ENCODE results near the gene CDC45. TPM values are rescaled to one million over a fixed set of nuclear protein-coding genes. Genes with fewer than 3 reads are reported as not detected.
"Not testable (repeated sequence)": the region's sequence is repeated elsewhere in the genome, so short reads cannot be mapped to it uniquely, and the experiment has no call there.

Gene CDC45
- total RNA-seq, 1 experiment from 2014 or later: 54.6 TPM

DNA sequence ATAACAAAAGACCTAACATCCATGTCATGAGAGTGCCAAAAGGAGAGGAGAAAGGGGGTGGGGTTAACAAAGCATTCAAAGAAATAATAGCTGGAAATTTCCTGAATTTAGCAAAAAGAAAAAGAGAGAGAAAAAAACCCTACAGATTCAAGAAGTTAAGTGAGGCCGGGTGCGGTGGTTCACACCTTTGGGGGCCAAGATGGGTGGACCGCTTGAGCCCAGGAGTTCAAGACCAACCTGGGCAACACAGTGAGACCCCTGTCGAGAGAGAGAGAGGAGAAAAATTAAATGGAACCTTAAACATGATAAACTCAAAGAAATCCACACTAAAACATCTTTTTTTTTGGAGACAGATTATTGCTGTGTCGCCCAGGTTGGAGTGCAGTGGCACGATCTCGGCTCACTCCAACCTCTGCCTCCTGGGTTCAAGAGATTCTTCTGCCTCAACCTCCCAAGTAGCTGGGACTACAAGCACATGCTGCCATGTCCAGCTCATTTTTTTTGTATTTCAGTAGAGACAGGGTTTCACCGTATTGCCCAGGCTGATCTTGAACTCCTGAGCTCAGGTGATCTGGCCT, 53.4 kb downstream of the CDC45 start:
- in situ Hi-C loops (cut with HindIII; ENCODE audit: low pct_unique_long_range_greater_than_20kb, low sequenced_read_pairs): no loop called here
- no peak for DNase-seq (ENCODE audit: low read depth)

DNA sequence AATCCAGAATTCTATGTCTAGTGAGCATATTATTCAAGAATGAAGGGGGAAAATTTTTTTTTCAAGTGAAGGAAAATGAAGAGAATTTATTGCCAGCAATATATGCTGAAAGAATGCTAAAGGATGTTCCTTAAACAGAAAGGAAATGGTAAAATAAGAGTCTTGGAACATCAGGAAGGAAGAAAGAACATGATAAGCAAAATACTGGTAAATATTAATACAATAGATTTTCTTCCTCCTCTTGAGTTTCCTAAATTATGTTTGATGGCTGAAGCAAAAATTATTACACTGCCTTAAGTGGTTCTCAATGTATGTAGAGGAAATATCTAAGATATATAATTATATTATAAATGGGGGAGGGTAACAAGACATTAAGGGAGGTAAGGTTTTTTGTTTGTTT, 54.1 kb downstream of the CDC45 start:
- in situ Hi-C loops (cut with HindIII; ENCODE audit: low pct_unique_long_range_greater_than_20kb, low sequenced_read_pairs): no loop called here
- DNase-seq (ENCODE audit: low read depth): no peak

DNA sequence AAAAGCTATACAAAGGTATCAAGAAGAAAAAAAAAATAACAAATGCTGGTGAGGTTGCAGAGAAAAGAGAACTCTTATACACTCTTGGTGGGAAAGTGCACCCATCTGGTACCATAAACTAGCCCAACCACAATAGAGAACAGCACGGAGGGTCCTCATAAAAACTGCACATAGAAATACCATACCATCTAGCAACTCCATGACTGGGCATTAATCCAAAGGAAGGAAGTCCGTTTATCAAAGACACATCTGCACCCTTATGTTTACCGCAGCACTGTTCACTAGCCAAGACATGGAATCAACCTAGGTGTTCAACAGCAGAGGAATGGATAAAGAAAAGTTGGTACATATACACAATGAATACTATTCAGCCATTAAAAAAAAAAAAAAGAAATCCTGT, 55.3 kb downstream of the CDC45 start:
- in situ Hi-C loops (cut with HindIII; ENCODE audit: low pct_unique_long_range_greater_than_20kb, low sequenced_read_pairs): no loop called here
- no peak for DNase-seq (ENCODE audit: low read depth)

DNA sequence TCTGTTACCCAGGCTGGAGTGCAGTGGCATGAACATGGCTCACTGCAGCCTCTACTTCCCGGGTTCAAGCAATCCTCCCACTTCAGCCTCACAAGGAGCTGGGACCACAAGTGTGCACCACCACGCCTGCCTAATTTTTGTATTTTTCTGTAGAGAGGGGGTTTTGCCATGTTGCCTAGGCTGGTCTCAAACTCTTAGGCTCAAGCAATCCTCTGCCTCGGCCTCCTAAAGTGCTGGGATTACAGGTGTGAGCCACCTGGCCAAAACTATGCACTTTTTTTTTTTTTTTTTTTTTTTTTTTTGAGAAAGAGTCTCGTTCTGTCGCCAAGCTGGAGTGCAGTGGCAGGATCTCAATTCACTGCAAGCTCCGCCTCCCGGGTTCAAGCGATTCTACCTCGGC, 56.8 kb downstream of the CDC45 start:
- DNase-seq (ENCODE audit: low read depth): no peak
- in situ Hi-C loops (cut with HindIII; ENCODE audit: low pct_unique_long_range_greater_than_20kb, low sequenced_read_pairs): no loop called here

DNA sequence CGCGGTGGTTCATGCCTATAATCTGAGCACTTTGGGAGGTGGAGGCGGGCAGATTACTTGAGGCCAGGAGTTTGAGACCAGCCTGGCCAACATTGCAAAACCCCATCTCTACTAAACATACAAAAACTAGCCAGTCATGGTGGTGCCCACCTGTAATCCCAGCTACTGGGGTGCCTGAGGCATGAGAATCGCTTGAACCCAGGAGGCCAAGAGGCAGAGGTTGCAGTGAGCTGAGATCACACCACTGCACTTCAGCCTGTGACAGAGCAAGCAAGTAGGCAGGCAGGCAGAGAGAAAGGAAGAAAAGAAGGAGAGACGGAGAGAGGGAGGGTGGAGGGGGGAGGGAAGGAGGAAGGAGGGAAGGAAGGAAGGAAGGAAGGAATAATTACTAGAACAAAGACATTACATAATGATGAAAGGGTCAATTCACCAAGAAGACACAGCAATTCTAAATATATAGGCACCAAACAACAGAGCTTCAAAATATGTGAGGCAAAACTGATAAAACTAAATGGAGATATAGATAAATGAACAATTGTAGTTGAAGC, 58.3 kb downstream of the CDC45 start:
- in situ Hi-C loops (cut with HindIII; ENCODE audit: low pct_unique_long_range_greater_than_20kb, low sequenced_read_pairs): no loop called here
- DNase-seq (ENCODE audit: low read depth): no peak

DNA sequence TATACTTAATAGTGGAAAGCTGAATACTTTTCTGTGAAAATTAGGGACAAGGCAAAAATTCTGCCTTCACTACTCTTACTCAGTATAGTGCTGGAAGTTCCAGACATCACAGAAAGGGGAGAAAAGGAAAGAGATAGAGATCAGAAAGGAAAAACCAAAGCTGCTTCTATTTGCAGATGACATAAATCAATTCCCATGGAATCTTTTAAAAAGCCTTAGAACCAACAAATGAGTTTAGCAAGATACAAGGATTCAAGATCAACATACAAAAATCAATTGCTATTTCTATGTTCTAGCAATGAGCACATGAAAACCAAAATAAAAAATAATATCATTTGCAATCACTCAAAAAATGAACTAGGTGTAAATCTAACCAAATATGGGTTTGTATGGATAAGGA, 60.7 kb downstream of the CDC45 start:
- in situ Hi-C loops (cut with HindIII; ENCODE audit: low pct_unique_long_range_greater_than_20kb, low sequenced_read_pairs): no loop called here
- no peak for DNase-seq (ENCODE audit: low read depth)

DNA sequence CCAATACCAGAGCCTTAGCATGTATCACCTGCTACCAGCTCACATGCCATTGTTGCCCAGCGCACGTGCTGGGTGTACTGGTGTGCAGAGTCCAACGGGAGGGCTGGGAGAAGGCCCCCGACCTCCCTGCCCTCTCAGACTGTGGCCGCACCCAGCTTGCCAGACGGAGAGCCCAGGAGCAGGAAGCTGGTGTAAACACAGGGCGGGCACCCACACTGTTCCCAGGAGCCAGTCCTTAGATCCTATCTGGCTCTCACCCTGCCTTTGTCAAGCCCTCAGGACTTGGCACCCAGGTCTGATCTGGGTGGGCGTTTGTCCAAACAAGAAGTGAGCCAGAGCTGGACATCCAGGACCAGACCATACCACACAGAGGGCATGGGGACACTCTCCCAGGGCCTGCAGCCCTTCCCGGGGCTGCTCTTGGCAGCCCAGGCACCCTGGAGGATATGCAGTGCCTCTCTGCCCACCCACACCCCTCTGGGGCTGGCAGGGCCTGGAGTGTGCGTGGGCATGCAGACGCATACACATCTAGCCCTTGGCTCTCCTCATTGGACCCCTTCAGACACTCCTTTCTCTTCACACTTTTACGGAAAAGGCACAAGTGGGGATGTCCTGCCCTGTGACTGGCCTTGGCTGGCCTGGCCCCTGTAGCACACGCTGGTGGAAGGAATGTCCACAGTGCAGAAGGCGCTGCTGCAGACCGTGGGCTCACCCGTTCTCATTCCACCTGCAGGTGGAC, 64.4 kb downstream of the CDC45 start:
- no peak for DNase-seq (ENCODE audit: low read depth)
- in situ Hi-C loops (cut with HindIII; ENCODE audit: low pct_unique_long_range_greater_than_20kb, low sequenced_read_pairs): no loop called here

DNA sequence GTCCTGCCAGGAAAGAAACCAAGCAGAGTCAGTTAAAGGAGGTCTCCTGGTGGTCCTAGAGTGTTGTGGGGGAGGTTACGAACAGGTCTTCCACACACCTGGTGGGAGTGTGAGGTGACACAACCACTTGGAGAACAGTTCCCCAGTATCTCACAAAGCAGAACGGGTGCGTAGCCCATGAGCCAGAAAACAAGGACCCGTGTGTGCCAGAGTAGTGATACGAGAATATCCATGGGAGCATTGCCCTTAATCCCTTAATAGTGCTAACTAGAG, 66.2 kb downstream of the CDC45 start:
- DNase-seq (ENCODE audit: low read depth): no peak
- in situ Hi-C loops (cut with HindIII; ENCODE audit: low pct_unique_long_range_greater_than_20kb, low sequenced_read_pairs): no loop called here

DNA sequence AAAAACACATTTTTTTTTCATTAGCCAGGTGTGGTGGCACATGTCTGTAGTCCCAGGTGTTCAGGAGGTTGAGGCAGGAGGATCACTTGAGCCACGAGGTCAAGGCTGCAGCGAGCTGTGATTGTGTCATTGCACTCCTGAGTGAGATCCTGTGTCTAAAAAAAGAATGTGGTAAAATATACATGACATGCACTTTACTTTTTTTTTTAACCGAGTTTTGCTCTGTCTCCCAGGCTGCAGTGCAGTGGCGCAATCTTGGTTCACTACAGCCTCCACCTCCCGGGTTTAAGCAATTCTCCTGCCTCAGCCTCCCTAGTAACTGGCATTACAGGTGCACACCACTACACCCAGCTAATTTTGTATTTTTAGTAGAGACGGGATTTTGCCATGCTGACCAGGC, 67.0 kb downstream of the CDC45 start:
- in situ Hi-C loops (cut with HindIII; ENCODE audit: low pct_unique_long_range_greater_than_20kb, low sequenced_read_pairs): no loop called here
- no peak for DNase-seq (ENCODE audit: low read depth)

DNA sequence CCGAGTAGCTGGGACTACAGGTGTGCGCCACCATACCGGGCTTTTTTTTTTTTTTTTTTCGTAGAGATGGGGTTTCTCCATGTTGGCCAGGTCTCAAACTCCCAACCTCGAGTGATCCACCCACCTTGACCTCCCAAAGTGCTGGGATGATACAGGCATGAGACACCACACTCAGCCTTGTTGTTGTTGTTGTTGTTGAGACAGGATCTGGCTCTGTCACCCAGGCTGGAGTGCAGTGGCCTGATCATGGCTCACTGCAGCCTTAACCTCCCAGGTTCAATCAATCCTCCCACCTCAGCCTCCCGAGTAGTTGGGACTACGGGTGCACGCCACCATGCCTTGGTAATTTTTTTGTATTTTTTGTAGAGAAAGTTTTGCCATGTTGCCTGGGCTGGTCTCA, 67.9 kb downstream of the CDC45 start:
- in situ Hi-C loops (cut with HindIII; ENCODE audit: low pct_unique_long_range_greater_than_20kb, low sequenced_read_pairs): no loop called here
- DNase-seq (ENCODE audit: low read depth): no peak

DNA sequence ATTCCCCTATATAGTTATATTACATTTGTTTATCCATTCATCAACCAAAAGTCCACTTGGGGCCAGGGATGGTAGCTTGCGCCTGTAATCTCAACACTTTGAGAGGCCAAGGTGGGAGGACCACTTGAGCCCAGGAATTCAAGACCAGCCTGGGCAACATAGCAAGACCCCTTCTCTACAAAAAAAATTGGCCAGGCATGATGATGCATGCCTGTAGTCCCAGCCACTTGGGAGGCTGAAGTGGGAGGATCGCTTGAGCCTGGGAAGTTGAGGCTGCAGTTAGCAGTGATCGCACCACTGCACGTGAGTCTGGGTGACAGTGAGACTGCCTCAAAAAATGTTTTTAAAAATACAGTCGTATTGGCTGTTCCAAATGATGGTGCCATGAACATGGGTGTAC, 68.7 kb downstream of the CDC45 start:
- in situ Hi-C loops (cut with HindIII; ENCODE audit: low pct_unique_long_range_greater_than_20kb, low sequenced_read_pairs); DNase-seq (ENCODE audit: low read depth): not testable (repeated sequence)

DNA sequence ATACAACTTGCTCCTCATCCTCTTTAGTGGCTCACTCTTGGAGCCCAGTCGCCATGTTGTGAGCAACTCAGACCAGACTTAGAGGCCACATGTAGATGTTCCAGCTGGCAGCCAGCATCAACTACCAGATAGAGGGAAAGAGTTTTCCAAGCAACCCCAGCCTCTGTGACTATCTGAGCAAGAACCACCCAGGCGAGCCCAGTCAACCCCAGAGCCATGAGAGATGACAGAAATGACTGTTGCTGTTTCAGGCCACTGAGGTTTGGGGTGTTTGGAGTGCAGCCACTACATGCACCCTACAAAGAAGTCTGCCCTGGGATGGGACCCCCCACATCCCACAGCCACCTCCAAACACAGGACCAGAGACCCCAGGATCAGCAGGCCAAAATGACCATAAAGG, 69.2 kb downstream of the CDC45 start:
- in situ Hi-C loops (cut with HindIII; ENCODE audit: low pct_unique_long_range_greater_than_20kb, low sequenced_read_pairs): no loop called here
- DNase-seq (ENCODE audit: low read depth): no peak

DNA sequence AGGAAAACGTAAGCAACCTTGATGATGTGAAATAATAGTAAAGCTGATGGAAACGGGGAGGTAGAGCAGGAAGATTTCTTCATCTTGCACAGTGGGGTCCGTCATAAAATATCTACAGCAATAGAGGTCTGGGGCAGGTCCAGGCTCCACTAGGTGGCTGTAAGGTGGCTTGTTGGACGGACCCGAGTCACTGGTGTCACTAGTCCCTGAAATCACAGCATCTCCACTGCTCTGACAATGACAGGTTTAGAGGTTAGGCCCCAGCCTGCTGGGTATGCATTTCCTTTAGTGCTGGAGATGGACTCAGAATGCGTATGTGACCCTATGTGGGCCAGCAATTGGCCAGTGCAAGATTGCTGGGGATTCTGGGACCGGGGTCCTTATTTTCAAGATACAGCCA, 69.7 kb downstream of the CDC45 start:
- DNase-seq (ENCODE audit: low read depth): no peak
- in situ Hi-C loops (cut with HindIII; ENCODE audit: low pct_unique_long_range_greater_than_20kb, low sequenced_read_pairs): no loop called here

DNA sequence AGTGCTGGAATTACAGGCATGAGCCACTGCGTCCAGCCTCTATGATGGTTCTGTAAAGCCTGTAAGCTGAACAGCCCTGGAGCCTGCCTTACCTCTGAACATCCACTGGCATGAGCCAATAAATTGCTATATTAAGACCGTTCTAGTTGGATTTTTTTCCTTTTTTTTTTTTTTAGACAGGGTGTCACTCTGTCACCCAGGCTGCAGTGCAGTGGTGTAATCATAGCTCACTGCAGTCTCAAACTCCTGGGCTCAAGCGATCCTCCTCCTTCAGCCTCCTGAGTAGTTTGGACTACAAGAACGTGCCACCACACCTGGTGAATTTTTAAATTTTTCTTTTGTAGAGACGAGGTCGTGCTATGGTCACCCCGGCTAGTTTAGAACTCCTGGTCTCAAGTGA, 70.7 kb downstream of the CDC45 start:
- no peak for DNase-seq (ENCODE audit: low read depth)
- in situ Hi-C loops (cut with HindIII; ENCODE audit: low pct_unique_long_range_greater_than_20kb, low sequenced_read_pairs): no loop called here

DNA sequence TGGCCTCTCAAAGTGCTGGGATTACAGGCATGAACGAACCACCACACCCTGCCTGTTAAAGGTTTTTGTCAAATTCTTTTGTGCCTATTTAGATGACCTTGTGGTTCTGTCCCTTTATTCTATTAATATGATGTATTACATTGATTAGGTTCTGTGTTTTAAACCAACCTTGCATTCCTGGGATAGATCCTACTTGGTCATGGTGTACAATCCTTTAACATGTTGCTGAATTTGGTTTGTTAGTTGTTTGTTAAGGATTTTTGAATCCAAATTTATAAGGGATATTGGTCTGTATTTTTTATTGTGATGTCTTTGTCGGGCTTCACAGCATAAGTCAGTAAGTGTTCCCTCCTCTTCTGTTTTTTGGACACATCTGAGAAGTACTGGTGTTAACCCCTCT, 73.5 kb downstream of the CDC45 start:
- in situ Hi-C loops (cut with HindIII; ENCODE audit: low pct_unique_long_range_greater_than_20kb, low sequenced_read_pairs): no loop called here
- DNase-seq (ENCODE audit: low read depth): no peak

DNA sequence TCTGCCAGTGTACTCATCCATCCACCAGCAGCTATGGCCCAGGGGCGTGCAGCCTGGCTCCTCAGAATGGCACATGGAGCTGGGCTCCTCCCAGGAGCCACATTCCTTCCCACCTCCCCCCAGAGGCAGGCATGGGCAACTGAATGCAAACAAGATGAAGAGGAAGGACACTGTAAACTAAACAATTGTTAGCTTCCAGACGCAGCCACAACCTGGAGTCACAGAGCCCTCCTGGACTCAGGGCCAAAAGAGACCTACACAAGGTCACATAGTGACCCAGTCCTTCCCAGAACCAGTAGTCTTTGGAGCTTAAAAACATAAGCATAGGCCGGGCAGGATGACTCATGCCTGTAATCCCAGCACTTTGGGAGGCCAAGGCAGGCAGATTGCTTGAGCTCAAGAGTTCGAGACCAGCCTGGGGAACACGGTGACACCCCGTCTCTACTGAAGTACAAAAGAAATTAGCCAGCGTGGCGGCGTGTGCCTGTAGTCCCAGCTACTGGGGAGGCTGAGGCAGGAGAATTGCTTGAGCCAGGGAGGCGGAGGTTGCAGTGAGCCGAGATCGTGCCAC, 75.2 kb downstream of the CDC45 start:
- DNase-seq (ENCODE audit: low read depth): peak; percentile 72
- in situ Hi-C loops (cut with HindIII; ENCODE audit: low pct_unique_long_range_greater_than_20kb, low sequenced_read_pairs): no loop called here

DNA sequence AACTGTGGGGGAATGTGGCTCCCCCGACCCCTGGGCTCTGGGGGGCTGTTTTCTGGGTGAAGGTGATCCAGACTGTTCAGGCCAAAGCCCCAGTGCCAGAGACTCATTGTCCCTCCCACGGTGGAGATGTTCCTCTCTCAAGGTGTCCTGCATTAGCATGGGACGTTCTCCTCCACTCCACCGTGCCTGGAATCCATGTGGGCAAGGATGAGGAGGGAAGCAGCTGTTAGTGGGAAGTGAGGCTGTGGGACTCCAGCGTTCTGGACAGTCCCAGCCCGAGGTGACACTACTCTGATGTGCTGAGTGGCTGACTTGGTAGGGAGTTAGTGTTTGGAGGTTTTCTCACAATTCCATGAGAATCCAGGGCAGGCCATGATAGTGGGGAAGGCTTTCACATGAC, 75.9 kb downstream of the CDC45 start:
- in situ Hi-C loops (cut with HindIII; ENCODE audit: low pct_unique_long_range_greater_than_20kb, low sequenced_read_pairs): no loop called here
- DNase-seq (ENCODE audit: low read depth): no peak

DNA sequence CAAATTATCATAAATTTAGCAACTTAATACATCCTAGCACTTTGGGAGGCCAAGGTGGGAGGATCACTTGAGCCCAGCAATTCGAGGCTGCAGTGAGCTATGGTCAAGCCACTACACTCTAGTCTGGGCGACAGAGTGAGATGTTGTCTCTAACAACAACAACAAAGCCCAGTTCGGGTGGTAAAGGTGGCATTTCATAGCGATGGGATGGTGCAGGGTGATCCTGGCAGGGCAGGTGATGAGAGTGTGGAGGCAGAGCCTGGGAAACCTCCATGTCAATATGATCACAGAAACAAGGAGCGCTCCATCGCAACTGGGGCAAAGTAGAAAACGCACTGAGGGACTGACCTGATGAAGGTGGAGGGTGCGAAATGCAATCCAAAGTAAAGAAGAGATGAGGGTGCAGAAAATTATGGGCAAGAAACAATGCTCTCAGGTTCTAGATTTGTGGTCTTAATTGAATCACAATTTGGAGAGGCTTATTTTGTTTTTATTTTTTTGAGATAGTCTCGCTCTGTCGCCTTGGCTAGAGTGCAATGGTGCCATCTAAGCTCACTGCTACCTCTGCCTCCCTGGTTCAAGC, 77.3 kb downstream of the CDC45 start:
- DNase-seq (ENCODE audit: low read depth): no peak
- in situ Hi-C loops (cut with HindIII; ENCODE audit: low pct_unique_long_range_greater_than_20kb, low sequenced_read_pairs): no loop called here

DNA sequence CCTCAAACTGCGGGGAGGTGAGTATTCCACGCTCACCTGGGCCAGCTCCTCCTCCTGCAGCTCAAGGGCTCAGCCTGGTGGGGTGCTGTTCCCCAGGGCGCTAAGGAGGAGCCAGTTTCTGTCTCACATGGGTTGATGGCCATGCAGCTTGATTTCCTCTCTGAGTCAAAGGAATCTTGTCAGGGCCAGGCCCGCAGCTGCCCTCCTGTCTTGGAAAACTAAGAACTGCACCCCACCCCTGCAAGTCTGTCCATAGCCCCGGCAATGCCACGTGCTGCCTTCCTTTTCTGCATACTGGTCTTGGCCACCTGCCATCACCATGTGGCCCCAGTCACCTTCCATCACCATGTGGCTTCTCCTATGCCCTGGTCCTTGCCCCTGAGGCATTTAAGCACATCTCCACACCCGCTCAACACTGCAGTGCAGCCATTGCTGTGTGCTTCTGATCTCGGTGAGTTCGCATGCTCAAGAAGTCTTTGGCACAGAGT, 79.6 kb downstream of the CDC45 start:
- in situ Hi-C loops (cut with HindIII; ENCODE audit: low pct_unique_long_range_greater_than_20kb, low sequenced_read_pairs): no loop called here
- DNase-seq (ENCODE audit: low read depth): peak; percentile 22

Measured in Caki2 (cell line).